ENCODE results near the gene CALML5.

Gene CALML5

DNA sequence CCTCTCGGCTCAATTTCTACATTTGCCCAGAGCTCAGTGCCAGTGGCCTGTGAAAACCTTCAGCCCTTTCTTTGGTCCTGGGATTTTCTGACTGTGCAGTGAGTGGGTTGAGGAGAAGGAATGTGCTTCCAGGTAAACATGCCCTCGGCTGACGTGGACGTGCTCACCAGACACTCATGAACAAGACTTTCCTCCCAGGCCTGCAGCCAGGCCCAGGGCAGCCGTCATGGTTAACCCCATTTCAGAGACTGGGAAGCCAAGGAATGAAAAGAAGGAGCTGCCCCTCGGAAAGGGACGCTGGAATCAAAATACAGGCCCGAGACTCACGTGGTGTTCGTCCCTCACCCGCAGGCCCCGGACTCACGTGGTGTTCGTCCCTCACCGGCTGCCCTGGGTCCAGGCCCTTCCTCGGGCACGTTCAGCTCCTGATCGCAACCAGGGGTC, 8.8 kb upstream of the CALML5 start:
- H3K27me3 ChIP-seq (replicated peaks), result peaks cover 2% of the 10 kb centered on the region
- in situ Hi-C loops (cut with HindIII; ENCODE audit: low pct_ligation_motif_present, low sequenced_read_pairs), result no loop called here
- TF ChIP-seq, protein P1, sequence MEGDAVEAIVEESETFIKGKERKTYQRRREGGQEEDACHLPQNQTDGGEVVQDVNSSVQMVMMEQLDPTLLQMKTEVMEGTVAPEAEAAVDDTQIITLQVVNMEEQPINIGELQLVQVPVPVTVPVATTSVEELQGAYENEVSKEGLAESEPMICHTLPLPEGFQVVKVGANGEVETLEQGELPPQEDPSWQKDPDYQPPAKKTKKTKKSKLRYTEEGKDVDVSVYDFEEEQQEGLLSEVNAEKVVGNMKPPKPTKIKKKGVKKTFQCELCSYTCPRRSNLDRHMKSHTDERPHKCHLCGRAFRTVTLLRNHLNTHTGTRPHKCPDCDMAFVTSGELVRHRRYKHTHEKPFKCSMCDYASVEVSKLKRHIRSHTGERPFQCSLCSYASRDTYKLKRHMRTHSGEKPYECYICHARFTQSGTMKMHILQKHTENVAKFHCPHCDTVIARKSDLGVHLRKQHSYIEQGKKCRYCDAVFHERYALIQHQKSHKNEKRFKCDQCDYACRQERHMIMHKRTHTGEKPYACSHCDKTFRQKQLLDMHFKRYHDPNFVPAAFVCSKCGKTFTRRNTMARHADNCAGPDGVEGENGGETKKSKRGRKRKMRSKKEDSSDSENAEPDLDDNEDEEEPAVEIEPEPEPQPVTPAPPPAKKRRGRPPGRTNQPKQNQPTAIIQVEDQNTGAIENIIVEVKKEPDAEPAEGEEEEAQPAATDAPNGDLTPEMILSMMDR (IDR thresholded peaks at IDR 0.05; ENCODE audit: low read depth, low read length, missing control alignments), result no peak
- H3K4me3 ChIP-seq (ENCODE audit: low read depth, low read length), result no peak overlapping the region
- no peak for DNase-seq
- H3K27ac ChIP-seq, result no peak overlapping the region
- H3K36me3 ChIP-seq (replicated peaks), result no peaks in the 10 kb centered on the region

- in situ Hi-C loops (cut with HindIII; ENCODE audit: low pct_ligation_motif_present, low sequenced_read_pairs), result no loop called here
- Histone ChIP-seq H3K27me3 (replicated peaks) (peaks cover 2% of the 10 kb centered on the region), H3K4me3 (ENCODE audit: low read depth, low read length) (no peak overlapping the region), H3K36me3 (replicated peaks) (no peaks in the 10 kb centered on the region), H3K27ac (no peak overlapping the region)
- no peak for DNase-seq
- TF ChIP-seq, protein P1 (IDR thresholded peaks at IDR 0.05; ENCODE audit: low read depth, low read length, missing control alignments), result no peak
Observed at GRCh38 chr10:5507649-5508131, 8.3 kb upstream of the CALML5 start.

DNA sequence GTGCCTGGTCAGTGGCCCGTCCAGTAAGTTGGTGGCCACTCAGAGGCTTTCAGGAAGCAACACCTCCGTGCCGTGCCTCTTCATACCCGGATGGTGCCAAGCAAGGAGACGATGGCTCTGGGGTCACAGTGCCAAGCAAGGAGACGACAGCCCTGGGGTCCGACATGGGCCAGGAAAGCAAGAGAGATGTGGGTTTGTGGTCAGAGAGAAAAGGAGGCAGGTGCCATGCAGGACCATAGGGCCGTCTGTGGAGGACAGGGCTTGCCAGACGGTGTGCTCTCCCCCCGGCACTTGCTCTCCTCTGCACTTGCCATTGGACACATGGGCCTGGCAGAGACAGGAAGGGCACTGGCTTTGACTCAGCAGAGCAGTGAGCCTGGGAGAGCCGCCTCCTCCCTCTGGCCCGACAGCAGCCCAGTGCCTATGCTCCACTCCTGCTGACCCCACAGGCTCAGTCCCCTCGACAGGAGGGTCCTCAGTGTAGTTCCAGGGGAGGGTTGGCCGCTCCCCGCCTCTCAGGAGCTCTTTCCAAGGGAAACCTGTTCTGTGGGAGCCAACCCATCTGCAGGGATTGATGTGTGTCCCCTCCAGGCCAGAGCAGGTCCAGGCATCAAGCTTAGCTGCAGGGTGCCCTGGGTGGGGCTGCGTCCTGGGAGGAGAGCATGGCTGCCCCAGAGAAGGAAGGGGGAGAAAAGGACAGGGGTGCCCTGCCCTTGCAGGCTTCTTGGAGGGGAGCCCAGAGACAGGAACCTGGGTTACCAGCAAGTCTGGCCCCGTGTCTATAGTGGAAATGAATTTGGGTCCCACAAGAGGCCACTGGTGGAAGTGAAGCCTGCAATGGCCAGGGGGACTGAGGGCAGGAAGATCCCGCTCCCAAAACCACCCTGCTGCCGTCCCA, 7.6 kb upstream of the CALML5 start:
- Histone ChIP-seq H3K27me3 (replicated peaks) (peaks cover 2% of the 10 kb centered on the region), H3K4me3 (ENCODE audit: low read depth, low read length) (no peak overlapping the region), H3K36me3 (replicated peaks) (no peaks in the 10 kb centered on the region), H3K27ac (no peak overlapping the region)
- TF ChIP-seq, protein P1 (IDR thresholded peaks at IDR 0.05; ENCODE audit: low read depth, low read length, missing control alignments), result no peak
- in situ Hi-C loops (cut with HindIII; ENCODE audit: low pct_ligation_motif_present, low sequenced_read_pairs), result no loop called here
- no peak for DNase-seq

DNA sequence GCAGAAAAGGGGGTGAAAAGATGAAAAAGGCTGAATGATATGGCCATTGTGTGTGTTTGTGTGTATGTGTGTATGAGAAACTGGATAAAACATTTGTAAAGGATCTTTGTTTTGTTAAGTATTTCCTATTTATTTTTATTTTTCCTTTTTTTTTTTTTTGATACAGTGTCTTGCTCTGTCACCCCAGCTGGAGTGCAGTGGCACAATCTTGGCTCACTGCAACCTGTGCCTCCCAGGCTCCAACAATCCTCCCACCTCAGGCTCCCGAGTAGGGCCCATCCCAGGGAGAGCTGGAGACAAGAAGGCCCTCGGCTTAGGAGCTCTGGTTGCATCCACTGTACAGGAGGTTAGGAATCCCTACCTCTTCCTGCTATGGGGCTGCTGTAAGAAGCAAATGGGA, 6.9 kb upstream of the CALML5 start:
- Histone ChIP-seq H3K36me3 (replicated peaks) (no peaks in the 10 kb centered on the region), H3K4me3 (ENCODE audit: low read depth, low read length) (no peak overlapping the region), H3K27ac (no peak overlapping the region), H3K27me3 (replicated peaks) (no peaks in the 10 kb centered on the region)
- in situ Hi-C loops (cut with HindIII; ENCODE audit: low pct_ligation_motif_present, low sequenced_read_pairs), result no loop called here
- TF ChIP-seq, protein P1 (IDR thresholded peaks at IDR 0.05; ENCODE audit: low read depth, low read length, missing control alignments), result no peak
- no peak for DNase-seq

DNA sequence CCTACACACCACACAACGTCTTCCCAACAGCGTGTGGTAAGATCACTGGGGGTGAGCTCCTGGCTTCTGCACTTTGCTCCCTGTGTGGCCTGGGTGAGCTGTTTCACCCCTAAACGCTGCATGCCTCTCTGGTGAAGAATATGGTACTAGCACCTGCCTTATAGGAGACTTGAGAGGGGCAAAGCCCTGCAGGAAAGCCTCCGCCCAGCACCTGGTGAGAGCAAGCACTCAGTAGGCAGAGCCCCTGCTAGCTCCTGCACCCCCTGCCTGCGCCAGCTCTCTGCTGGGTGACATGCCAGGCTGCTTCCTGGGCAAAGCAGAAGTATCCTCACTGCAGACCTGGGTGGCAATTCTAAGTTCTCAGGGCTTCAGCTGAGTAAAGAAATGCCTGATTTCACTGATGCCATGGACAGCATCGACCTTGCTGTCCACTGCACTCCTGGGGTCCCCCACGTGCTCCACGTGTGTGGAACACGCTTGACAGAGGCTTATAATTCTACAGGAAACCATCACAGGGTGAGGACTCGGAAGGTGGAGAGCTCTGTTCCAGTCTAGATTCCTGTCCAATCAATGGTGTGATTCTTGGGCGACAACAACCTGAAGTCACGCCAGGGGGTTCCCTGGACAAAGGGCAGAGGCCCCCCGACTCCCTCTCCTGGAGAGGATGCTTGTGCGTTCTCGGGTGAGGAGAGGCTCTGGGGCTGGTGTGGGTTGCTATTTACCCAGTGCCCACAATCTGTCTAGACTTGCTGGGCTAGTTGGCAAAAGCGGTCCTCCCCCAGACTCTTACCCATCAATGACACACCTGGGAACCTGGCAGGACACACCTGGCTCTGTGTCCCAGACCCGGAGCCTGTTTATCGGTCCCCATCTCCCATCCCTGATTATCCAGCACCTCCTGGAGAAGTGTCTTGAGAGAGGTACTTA, 5.0 kb upstream of the CALML5 start:
- TF ChIP-seq, protein P1 (IDR thresholded peaks at IDR 0.05; ENCODE audit: low read depth, low read length, missing control alignments), result no peak
- H3K27ac ChIP-seq, result no peak overlapping the region
- DNase-seq, result no peak
- no peaks in the 10 kb centered on the region for H3K27me3 ChIP-seq (replicated peaks)
- no peak overlapping the region for H3K4me3 ChIP-seq (ENCODE audit: low read depth, low read length)
- in situ Hi-C loops (cut with HindIII; ENCODE audit: low pct_ligation_motif_present, low sequenced_read_pairs), result no loop called here
- no peaks in the 10 kb centered on the region for H3K36me3 ChIP-seq (replicated peaks)

All from brain microvascular endothelial cell (primary cell).